ENCODE measurements around the gene THAP3.

Gene THAP3

GRCh38 chr1:6612641-6613360 lies 11.9 kb upstream of the THAP3 start:
- intact Hi-C loops (cut with micrococcal nuclease): loop anchor here (1.0 kb wide), 2 partner anchors 10 to 58 kb away; partner anchors contain the start of gene NOL9
- H3K36me3 Mint-ChIP-seq (ENCODE audit: low read depth): peaks cover 20% of the 10 kb centered on the region
- no peaks in the 10 kb centered on the region for H3K9me3 Mint-ChIP-seq
- peak overlapping the region; percentile 83 for H3K27ac Mint-ChIP-seq
- H3K27me3 Mint-ChIP-seq: peaks cover 8% of the 10 kb centered on the region
- peak overlapping the region; percentile 92 for H3K4me3 Mint-ChIP-seq
- peaks cover 33% of the 10 kb centered on the region for H3K4me1 Mint-ChIP-seq (ENCODE audit: low read depth)

- Mint-ChIP-seq H3K27me3 (peaks cover 8% of the 10 kb centered on the region), H3K27ac (peak within 1 kb of the TSS; percentile 83), H3K9me3 (no peaks in the 10 kb centered on the region), H3K4me3 (peak within 1 kb of the TSS; percentile 92), H3K36me3 (ENCODE audit: low read depth) (peaks cover 27% of the 10 kb centered on the region), H3K4me1 (ENCODE audit: low read depth) (peaks cover 33% of the 10 kb centered on the region)
- intact Hi-C loops (cut with micrococcal nuclease): loop anchor here (1.0 kb wide), 2 partner anchors 10 to 59 kb away; partner anchors contain the start of gene NOL9
Observed at GRCh38 chr1:6613361-6614018, 11.2 kb upstream of the THAP3 start, which contains the start of gene PHF13. Gene PHF13 (plus strand): TSS chr1:6613731. CDS start chr1:6614067, 336 bp downstream.

DNA sequence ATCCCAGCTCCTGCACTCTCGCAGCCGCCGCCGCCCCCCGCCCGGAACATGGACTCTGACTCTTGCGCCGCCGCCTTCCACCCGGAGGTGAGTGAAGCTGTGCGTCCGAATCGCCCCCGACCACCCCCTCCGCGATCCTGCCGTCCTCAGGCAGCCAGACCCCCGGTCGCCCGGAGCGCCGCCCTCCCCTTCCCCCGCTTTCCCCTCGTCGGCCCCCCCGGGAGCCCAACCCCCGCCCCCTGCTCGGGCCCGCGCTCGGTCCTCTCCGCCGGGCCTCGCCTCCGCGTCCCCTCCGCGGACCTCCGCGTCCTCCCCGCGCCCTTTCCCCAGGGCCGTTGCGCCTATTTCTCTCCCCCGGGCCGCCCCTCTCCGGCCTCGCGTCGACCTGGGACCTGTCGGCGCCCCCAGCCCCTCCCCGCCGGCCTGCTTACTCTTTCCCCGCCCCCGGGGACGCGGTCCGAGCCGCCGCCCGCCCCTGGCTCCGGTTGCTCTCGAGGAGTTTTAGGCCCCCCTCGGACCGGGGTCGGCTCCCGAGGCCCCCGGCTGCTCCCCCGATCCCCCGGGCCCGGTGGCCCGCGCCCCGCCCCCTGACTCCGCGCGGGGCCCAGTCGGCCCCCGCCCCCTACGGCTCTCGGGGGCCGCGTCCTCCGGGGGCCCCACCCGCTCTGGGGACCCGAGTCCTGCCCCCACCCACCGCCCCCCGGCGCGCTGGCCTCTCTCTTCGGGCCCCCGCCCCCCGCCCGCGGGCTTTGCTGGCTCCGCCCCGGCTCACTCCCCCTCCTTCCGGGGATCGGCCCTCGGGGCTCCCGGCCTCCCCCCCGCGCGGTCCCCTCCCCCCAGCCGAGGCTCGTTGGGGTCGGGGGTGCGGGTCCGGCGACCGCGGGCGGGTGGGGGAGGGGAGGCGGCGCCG lies 10.4 kb upstream of the THAP3 start:
- peaks cover 8% of the 10 kb centered on the region for H3K27me3 Mint-ChIP-seq
- peaks cover 34% of the 10 kb centered on the region for H3K36me3 Mint-ChIP-seq (ENCODE audit: low read depth)
- H3K9me3 Mint-ChIP-seq: no peaks in the 10 kb centered on the region
- H3K27ac Mint-ChIP-seq: peak overlapping the region; percentile 83
- peaks cover 33% of the 10 kb centered on the region for H3K4me1 Mint-ChIP-seq (ENCODE audit: low read depth)
- H3K4me3 Mint-ChIP-seq: peak overlapping the region; percentile 92
- intact Hi-C loops (cut with micrococcal nuclease): no loop called here

DNA sequence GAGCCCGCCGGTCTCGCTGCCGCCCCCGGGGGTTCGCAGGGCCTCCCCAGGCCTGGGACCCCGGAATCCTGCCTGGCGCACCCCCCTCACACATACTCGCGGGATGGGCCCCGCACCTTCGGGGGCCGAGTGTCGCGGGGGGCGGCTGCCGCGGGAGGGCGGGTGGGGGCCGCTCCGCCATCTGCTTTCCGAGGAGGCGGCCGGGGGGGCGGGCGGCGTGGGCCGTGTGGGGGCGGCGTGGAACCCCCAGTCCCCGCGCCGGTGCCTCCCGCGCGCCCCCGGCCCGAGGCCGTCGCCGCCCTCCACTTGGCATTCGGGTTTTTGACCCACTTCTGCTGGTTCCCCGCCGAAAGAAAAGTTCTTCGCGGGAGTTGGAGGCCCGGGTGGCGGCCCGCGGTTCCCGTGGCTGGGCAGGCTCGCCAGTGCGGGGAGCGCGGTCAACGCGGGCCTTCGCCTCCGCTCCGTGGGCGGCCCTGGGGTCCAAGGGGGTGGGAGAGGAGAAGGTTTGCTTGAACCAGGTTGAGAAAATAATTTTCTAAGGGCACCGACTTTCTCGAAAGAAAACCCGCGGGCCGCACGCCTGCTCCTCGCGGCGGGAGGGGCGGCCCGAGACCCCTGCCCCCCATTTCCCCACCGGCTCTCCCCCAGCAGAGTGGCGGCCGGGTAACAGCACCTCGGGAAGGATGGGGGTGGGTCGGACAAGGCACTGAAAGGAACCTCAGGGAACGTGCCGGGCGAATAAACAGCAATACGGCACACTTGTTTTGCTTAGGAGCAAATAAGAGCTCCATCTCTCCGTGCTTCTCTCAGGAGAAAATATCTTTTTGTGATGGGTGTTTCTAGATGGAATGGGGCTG lies 9.5 kb upstream of the THAP3 start:
- peaks cover 43% of the 10 kb centered on the region for H3K36me3 Mint-ChIP-seq (ENCODE audit: low read depth)
- H3K4me1 Mint-ChIP-seq (ENCODE audit: low read depth): peaks cover 33% of the 10 kb centered on the region
- intact Hi-C loops (cut with micrococcal nuclease): no loop called here
- no peaks in the 10 kb centered on the region for H3K9me3 Mint-ChIP-seq
- H3K27me3 Mint-ChIP-seq: peaks cover 8% of the 10 kb centered on the region
- peak overlapping the region; percentile 68 for H3K4me3 Mint-ChIP-seq
- peak overlapping the region; percentile 39 for H3K27ac Mint-ChIP-seq

DNA sequence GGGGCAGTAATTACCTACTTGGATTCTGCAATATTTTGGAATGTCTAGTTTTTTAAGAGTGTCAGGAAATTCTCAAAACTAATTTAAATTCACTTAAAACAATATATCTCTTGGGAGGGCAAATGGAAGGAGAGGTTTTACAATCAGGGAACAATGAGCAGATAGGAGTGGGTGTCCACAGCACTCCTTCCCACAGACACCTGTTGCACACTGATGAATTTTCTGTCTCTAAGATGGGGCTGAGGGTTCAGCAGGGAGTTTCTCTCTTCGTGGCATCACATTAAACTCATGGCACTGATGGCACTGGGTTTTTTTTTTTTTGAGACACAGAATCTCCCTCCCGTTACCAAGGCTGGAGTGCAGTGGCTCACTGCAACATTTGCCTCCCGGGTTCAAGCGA lies 5.6 kb upstream of the THAP3 start:
- Mint-ChIP-seq H3K36me3 (ENCODE audit: low read depth) (peaks cover 73% of the 10 kb centered on the region), H3K9me3 (no peaks in the 10 kb centered on the region), H3K27me3 (peaks cover 6% of the 10 kb centered on the region), H3K4me3 (no peak overlapping the region), H3K4me1 (ENCODE audit: low read depth) (peaks cover 15% of the 10 kb centered on the region), H3K27ac (no peak overlapping the region)
- intact Hi-C loops (cut with micrococcal nuclease): no loop called here

GRCh38 chr1:6621429-6622391 lies 3.0 kb upstream of the THAP3 start:
- Mint-ChIP-seq H3K9me3 (no peaks in the 10 kb centered on the region), H3K4me1 (ENCODE audit: low read depth) (peaks cover 19% of the 10 kb centered on the region), H3K36me3 (ENCODE audit: low read depth) (peaks cover 87% of the 10 kb centered on the region), H3K4me3 (no peak overlapping the region), H3K27ac (no peak overlapping the region), H3K27me3 (no peaks in the 10 kb centered on the region)
- intact Hi-C loops (cut with micrococcal nuclease): no loop called here

DNA sequence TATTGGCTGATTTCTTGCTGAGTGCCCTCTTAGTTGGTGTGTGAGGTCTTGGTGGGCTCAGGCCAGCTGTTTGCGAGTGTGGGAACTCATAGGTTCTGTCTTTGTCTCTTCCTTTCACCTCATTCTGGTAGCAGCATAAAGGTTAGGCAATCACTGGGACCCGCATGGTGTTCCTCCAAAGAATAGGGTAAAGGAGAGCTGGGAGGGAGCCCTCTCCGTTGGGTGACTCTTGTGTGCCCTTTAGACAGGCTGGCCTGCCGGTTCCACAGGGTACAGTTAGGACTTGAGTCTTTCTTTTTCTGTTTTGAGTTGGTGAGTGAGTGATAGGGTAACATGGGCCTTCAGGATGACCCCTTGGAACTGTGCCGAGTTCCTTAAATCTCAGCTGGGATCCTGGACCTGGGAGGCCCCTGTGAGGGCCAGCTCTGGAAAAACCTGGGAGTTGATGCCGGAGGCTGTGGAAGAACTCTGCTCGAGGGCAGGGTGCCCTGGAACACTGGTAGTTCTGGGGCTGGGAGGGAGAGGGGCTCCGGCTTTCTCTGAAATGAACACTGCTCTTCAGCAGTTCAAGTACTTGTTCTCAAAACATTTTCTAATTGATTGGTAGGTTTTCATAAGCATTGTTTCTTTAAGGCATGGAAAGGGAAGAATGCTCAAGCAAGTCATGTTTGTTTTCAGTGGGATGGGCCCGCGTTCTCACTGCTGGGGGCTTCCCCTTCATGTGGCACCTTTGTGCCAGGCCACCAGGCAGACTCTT lies 2.1 kb upstream of the THAP3 start:
- intact Hi-C loops (cut with micrococcal nuclease): no loop called here
- H3K9me3 Mint-ChIP-seq: no peaks in the 10 kb centered on the region
- H3K27ac Mint-ChIP-seq: no peak overlapping the region
- peaks cover 27% of the 10 kb centered on the region for H3K4me1 Mint-ChIP-seq (ENCODE audit: low read depth)
- no peak overlapping the region for H3K4me3 Mint-ChIP-seq
- peaks cover 86% of the 10 kb centered on the region for H3K36me3 Mint-ChIP-seq (ENCODE audit: low read depth)
- H3K27me3 Mint-ChIP-seq: no peaks in the 10 kb centered on the region

DNA sequence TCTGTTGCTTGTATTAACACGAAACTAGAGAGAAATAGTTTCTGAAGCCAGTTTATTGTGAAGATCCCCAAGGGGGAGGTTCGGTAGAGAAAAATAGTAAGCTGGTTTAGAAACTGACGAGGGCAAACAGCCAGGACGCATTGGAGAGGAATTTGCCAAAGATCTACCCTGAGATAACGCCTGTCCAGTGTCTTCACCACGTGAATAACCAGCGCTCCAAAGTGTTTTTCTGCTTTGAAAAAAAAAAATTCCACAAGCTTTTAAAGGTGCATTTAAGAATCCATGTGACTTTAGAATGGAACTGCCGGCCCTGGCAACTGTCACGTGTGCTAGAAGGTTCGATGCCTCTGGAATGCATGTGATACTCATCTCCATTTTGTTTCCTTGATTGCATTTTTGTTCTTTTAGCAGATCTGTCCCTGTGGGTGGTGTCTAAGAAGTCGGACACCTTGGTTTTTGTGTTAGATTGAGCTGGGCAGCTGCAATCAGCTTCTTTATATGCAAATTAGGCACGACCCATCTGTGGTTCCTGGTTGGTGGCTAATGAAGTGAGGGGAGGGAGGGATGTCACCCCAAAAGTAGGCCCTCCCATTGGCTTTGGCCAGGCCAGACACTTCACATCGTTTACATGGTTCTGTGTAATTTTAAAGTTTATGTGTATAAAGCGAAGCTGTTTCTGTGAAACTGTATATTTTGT lies 1.3 kb upstream of the THAP3 start:
- peaks cover 32% of the 10 kb centered on the region for H3K4me1 Mint-ChIP-seq (ENCODE audit: low read depth)
- H3K9me3 Mint-ChIP-seq: no peaks in the 10 kb centered on the region
- intact Hi-C loops (cut with micrococcal nuclease): no loop called here
- H3K36me3 Mint-ChIP-seq (ENCODE audit: low read depth): peaks cover 86% of the 10 kb centered on the region
- no peaks in the 10 kb centered on the region for H3K27me3 Mint-ChIP-seq
- no peak overlapping the region for H3K27ac Mint-ChIP-seq
- no peak overlapping the region for H3K4me3 Mint-ChIP-seq

DNA sequence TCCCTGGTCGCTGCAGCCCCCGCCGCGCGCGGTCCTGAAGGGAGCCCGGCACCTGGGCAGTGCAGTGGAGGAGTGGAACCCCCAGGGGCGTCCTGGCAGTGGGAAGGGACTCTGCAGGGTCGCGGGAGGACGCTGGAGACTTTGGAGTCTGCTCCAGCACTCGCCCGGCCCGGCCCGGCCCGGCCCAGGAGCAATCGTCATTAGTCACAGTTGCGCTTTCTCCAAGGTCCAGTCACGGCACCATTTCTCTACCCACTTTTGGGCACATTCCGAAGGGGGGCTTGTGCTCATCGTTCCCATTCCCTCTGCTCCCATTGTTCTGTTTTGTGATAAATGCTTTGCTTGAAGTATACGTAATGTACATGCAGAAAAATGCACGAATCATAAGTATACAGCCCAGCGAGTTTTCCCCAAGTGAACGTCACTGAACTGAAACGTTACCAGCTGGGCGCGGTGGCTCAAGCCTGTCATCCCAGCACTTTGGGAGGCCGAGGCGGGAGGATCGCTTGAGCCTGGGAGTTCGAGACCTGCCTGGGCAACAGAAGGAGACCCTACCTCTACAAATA lies 999 bp downstream of the THAP3 start:
- Mint-ChIP-seq H3K9me3 (no peaks in the 10 kb centered on the region), H3K27me3 (no peaks in the 10 kb centered on the region), H3K4me3 (peak overlapping the region; percentile 85), H3K36me3 (ENCODE audit: low read depth) (peaks cover 86% of the 10 kb centered on the region), H3K27ac (peak overlapping the region; percentile 81), H3K4me1 (ENCODE audit: low read depth) (peaks cover 40% of the 10 kb centered on the region)
- intact Hi-C loops (cut with micrococcal nuclease): loop anchor here (2.0 kb wide), 1 partner anchor 45 kb away; no protein-coding TSS in a partner anchor

DNA sequence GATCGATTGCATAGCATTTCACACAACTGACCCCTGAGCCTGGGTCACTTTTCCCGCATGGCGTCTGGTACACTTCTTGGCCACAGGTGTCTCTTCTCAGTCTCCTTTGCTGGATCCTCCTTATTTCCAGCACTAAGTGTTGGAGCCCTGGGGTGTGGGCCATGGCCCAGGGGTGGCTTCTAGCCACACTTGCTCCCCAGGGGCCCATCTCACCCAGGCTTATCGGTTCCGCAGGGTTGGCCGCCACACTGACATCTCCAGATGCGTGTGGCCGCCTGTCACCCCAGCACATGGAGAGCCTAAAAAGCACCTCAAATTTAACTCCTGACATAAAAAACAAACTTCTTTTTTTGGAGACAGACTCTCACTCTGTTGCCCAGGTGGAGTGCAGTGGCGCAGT lies 2.4 kb downstream of the THAP3 start:
- intact Hi-C loops (cut with micrococcal nuclease): no loop called here
- no peaks in the 10 kb centered on the region for H3K27me3 Mint-ChIP-seq
- H3K27ac Mint-ChIP-seq: no peak overlapping the region
- no peaks in the 10 kb centered on the region for H3K9me3 Mint-ChIP-seq
- peaks cover 40% of the 10 kb centered on the region for H3K4me1 Mint-ChIP-seq (ENCODE audit: low read depth)
- H3K4me3 Mint-ChIP-seq: no peak overlapping the region
- H3K36me3 Mint-ChIP-seq (ENCODE audit: low read depth): peaks cover 86% of the 10 kb centered on the region

GRCh38 chr1:6627841-6628545 lies 3.3 kb downstream of the THAP3 start:
- H3K27me3 Mint-ChIP-seq: no peaks in the 10 kb centered on the region
- H3K36me3 Mint-ChIP-seq (ENCODE audit: low read depth): peaks cover 86% of the 10 kb centered on the region
- H3K4me3 Mint-ChIP-seq: no peak overlapping the region
- intact Hi-C loops (cut with micrococcal nuclease): no loop called here
- peak overlapping the region; percentile 7 for H3K27ac Mint-ChIP-seq
- no peaks in the 10 kb centered on the region for H3K9me3 Mint-ChIP-seq
- peaks cover 40% of the 10 kb centered on the region for H3K4me1 Mint-ChIP-seq (ENCODE audit: low read depth)
